Measurements from ENCODE around the gene RASSF1. TPM values are rescaled to one million over a fixed set of nuclear protein-coding genes. Genes with fewer than 3 reads are reported as not detected.
A peak's percentile ranks its signal among the peaks of the same experiment; 100 is the strongest.

The RASSF1 gene
- total RNA-seq, 1 donor from 2014 or later, result 27.0 TPM

DNA sequence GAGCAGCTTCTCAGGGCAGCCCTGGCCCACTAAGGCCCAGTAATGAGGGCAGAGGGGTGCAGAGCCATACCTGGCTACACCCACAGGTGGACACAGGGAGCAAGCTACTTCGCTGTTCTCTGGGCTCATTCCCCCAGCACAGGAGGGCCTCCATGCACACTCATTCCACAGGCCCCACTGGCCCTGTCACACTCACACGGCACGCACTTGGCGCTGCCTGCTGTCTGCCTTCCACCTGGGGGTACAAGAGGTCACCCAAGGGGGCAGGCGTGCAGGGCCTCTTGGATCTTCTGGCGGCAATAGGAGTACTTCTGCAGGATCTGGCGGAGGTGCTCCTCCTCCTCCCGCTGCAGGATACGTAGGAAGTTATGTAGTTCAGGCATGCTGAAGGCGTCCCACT, 10.3 kb downstream of the RASSF1 start:
- DNase-seq (ENCODE audit: low read depth), result no peak
- TF ChIP-seq, protein P1, sequence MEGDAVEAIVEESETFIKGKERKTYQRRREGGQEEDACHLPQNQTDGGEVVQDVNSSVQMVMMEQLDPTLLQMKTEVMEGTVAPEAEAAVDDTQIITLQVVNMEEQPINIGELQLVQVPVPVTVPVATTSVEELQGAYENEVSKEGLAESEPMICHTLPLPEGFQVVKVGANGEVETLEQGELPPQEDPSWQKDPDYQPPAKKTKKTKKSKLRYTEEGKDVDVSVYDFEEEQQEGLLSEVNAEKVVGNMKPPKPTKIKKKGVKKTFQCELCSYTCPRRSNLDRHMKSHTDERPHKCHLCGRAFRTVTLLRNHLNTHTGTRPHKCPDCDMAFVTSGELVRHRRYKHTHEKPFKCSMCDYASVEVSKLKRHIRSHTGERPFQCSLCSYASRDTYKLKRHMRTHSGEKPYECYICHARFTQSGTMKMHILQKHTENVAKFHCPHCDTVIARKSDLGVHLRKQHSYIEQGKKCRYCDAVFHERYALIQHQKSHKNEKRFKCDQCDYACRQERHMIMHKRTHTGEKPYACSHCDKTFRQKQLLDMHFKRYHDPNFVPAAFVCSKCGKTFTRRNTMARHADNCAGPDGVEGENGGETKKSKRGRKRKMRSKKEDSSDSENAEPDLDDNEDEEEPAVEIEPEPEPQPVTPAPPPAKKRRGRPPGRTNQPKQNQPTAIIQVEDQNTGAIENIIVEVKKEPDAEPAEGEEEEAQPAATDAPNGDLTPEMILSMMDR (conservative IDR thresholded peaks at IDR 0.05; ENCODE audit: low read depth, low read length), result no peak
- H3K4me3 ChIP-seq (ENCODE audit: low read depth, low read length), result no peak overlapping the region

GRCh38 chr3:50327943-50328691, 12.5 kb downstream of the RASSF1 start, which contains the start of gene TUSC2:
Gene TUSC2, minus strand, starts transcription at chr3:50328223. Its CDS starts 124 bp downstream, at chr3:50328099.
- TF ChIP-seq, protein P1 (conservative IDR thresholded peaks at IDR 0.05; ENCODE audit: low read depth, low read length), result no peak

GRCh38 chr3:50327129-50327528, 13.5 kb downstream of the RASSF1 start:
- TF ChIP-seq, protein P1 (conservative IDR thresholded peaks at IDR 0.05; ENCODE audit: low read depth, low read length), result no peak
- H3K4me3 ChIP-seq (ENCODE audit: low read depth, low read length), result peak overlapping the region; percentile 98
- no peak for DNase-seq (ENCODE audit: low read depth)

More at GRCh38 chr3:50327943-50328691, 12.5 kb downstream of the RASSF1 start, which contains the start of gene TUSC2:
- peak within 1 kb of the TSS; percentile 98 for H3K4me3 ChIP-seq (ENCODE audit: low read depth, low read length)
- no peak for DNase-seq (ENCODE audit: low read depth)

DNA sequence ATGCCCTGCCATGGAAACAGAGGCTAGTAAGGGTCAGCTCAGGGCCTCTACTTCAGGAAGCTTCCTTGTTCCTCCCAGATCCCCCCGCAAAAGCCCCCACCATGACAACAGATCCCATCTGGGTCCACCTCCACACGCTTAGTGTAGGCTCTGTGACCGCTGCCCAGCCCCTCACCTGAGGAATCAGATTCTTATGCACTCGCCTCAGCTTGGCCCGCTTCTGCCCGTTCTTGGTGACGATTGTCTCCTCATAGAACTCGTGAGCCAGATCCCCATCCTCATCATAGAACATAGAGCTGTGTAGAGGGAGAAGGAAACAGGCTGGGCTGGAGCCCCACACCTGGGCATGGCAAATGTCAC, 14.5 kb downstream of the RASSF1 start:
- H3K4me3 ChIP-seq (ENCODE audit: low read depth, low read length), result no peak overlapping the region
- DNase-seq (ENCODE audit: low read depth), result no peak
- TF ChIP-seq, protein P1 (conservative IDR thresholded peaks at IDR 0.05; ENCODE audit: low read depth, low read length), result no peak

DNA sequence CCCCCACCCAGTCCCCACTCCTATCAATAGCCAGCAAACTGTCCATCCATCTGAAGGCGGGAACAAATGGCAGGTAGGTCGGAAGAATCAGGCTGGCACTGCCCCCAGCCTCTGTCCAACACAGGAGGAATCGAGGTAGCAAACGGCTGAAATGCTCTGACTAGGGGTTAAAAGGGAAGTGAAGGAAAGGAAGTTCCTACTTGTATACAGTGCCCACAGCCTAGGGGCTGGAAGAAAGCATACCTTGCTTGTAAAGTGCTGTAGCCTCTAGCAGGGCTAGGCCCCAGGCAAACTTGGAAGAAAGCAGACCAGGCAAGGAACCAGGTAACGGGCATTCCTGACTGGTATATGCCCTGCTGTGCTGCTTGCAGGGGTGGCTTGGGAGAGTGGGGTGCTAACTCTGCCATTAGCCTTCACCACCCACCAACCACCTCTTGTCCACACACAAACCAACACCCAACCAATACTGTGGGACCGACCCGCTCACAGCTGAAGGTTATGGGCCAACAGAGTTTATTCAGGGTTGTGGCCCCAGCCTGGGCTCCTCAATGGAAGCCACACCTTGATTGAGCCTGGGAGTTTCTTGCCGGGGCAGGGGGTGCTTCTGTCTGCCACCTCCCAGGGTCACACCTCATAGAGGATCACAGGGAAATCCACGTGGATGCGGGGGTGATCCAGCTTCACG, 15.0 kb downstream of the RASSF1 start:
- DNase-seq (ENCODE audit: low read depth), result no peak
- TF ChIP-seq, protein P1 (conservative IDR thresholded peaks at IDR 0.05; ENCODE audit: low read depth, low read length), result no peak
- no peak overlapping the region for H3K4me3 ChIP-seq (ENCODE audit: low read depth, low read length)

DNA sequence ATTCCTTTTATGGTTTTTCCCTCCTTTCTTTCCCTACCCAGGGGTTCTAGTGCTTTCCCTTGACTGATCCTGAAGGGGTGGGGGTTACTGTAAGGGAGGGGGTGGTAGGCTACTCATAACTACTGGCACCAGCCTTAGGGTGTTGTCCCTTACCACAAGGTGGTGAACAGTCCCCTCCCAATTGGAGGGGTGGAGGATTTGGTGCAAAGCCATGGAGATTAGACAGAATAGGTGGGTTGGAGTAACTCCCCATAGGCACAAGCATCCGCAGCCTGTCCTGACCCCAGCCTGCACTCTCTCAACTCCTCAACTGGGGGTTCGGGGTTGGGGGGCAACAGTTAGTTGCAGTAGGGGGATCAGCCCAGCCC, 15.5 kb downstream of the RASSF1 start:
- TF ChIP-seq, protein P1 (conservative IDR thresholded peaks at IDR 0.05; ENCODE audit: low read depth, low read length), result no peak
- DNase-seq (ENCODE audit: low read depth), result no peak
- no peak overlapping the region for H3K4me3 ChIP-seq (ENCODE audit: low read depth, low read length)
